ENCODE data around the gene NEBL.

The NEBL gene

DNA sequence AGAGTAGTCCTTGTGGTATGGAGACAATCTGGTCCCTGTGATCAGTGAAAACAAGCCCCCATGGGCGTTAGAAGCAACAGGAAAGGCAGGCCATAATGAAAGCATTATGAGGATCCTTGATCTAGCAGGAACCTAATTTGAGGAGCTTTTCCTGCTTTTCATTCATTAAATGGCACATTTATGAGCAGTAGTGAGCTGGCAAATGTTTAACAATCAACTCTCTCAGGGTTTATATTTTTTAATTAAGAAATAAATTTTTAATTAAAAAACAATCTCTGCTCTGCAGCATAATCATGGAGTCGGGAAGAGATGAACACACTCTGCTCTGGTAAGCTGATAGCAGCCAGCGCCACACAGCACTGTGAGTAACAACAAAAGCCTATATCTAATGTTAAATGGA is 11.3 kb upstream of the NEBL start:
- Histone ChIP-seq H4K20me1 (no peaks in the 10 kb centered on the region), H3K4me1 (no peaks in the 10 kb centered on the region), H3K36me3 (no peaks in the 10 kb centered on the region), H3K9ac (no peak overlapping the region), H3K27me3 (no peaks in the 10 kb centered on the region), H3K9me3 (no peaks in the 10 kb centered on the region), H3K4me2 (no peak overlapping the region), H3K4me3 (no peak overlapping the region), H3K27ac (no peak overlapping the region)
- TF ChIP-seq Cebpa-rat (IDR thresholded peaks at IDR 0.05), result no peak

DNA sequence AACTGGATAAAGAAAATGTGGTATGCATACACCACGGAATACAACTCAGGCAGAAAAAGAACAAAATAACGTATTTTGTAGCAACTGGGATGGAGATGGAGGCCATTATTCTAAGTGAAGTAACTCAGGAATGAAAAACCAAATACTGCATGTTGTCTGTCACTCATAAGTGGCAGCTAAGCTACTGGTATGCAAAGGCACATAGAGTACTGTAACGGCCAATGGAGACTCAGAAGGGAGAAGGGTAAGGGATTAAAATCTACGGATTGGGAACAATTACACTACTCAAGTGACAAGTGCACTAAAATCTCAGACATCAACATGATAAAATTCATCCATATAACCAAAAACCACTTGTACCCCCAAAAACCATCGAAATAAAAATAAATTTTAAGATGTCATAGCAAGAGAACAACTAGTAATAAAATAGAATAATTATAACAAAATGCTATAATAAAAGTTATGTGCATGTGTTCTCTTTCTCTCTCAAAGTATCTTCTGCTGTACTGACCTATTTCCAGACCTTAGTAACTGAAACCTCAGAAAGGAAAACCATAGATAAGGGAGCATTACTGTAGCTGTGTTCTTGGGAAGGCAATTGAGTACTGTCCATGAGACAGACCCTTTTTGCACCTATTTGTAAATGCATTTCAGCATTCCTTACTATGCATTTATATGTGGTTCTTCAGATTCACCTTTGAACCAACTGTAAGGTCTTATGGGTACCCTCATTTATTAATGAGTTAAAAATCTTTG is 6.7 kb upstream of the NEBL start:
- no peak overlapping the region for H3K4me2 ChIP-seq

DNA sequence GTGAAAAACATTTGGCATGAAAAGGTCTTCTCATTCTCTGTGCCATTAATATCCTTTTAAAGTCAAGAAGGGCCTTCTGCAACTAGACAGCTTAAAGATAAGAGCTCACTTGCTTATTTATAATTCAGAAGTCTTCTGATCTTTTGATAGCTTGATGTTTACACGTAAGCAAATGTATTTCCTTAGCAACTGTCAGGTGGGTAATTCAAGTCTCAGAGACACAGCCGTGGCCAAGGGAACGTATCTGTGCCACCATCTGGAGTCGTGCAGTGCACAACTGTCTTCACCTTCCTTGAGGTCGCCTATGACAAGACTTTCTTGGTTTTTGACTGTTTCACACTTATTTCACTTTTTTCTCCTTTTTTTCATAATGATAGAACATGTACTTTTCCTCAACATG is 4.0 kb upstream of the NEBL start:
- no peak for TF ChIP-seq Cebpa-rat (IDR thresholded peaks at IDR 0.05)
- H3K36me3 ChIP-seq, result no peaks in the 10 kb centered on the region

More for the DNA sequence above, 6.7 kb upstream of the NEBL start:
- Histone ChIP-seq H3K9me3 (no peaks in the 10 kb centered on the region), H3K36me3 (no peaks in the 10 kb centered on the region), H3K9ac (no peak overlapping the region), H4K20me1 (no peaks in the 10 kb centered on the region), H3K27me3 (no peaks in the 10 kb centered on the region), H3K27ac (no peak overlapping the region), H3K4me1 (no peaks in the 10 kb centered on the region), H3K4me3 (no peak overlapping the region)
- no peak for TF ChIP-seq Cebpa-rat (IDR thresholded peaks at IDR 0.05)

DNA sequence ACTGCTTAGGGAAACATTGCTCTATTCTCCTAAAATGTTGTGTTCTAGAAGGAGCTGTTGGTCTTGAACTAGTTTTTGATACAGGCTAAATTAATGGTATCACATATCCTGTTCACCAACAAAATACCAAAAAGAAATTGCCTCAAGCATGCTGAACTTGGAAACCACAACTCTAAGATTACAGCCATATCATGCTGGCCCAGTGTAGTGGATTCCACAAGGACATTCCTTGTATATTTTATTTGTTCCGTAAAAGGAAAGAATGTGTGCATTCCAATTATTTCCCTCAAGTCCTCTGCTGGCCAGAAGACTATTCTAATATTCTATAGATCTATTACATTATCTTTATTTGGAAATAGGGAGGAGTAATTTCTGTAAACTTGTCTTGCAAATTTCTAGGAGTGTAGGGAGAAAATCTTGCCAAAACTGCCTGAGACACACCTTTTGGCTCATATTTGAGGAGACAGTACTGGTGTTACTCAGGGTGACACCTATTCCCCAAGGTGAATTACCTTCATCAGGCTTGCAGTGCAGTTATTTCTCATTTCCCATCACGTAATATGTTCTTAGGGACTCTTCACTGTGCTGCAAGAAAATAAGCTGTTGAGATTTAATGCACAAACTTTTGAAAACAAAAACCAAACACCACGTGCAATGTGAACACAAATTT is 1.9 kb upstream of the NEBL start:
- Histone ChIP-seq H3K4me1 (no peaks in the 10 kb centered on the region), H3K27me3 (no peaks in the 10 kb centered on the region), H3K36me3 (no peaks in the 10 kb centered on the region), H4K20me1 (no peaks in the 10 kb centered on the region), H3K9me3 (no peaks in the 10 kb centered on the region), H3K27ac (no peak overlapping the region), H3K4me2 (no peak overlapping the region), H3K4me3 (no peak overlapping the region), H3K9ac (no peak overlapping the region)
- no peak for TF ChIP-seq Cebpa-rat (IDR thresholded peaks at IDR 0.05)

More for the DNA sequence above, 4.0 kb upstream of the NEBL start:
- Histone ChIP-seq H3K27ac (no peak overlapping the region), H3K4me2 (no peak overlapping the region), H3K9me3 (no peaks in the 10 kb centered on the region), H3K9ac (no peak overlapping the region), H3K4me1 (no peaks in the 10 kb centered on the region), H4K20me1 (no peaks in the 10 kb centered on the region), H3K27me3 (no peaks in the 10 kb centered on the region), H3K4me3 (no peak overlapping the region)

DNA sequence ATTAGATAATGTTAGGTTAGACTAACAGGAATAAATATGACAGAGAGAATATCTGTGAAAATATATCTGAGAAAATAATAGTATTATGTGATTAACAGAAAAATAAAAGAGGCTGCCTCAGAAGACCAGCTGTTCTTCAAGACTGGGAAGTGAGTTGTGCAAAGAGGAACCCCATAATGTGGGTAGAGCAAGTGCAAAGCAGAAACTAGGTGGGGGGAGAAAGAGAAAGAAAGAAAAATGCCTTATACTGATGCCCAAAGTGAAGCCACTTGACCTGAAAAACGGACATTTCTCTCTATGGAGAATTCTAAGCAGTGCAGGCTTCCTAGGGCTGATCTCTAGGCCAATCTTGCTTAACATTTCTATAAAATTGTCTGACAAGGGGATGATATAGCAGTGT is 3.8 kb downstream of the NEBL start:
- no peak for TF ChIP-seq Cebpa-rat (IDR thresholded peaks at IDR 0.05)

DNA sequence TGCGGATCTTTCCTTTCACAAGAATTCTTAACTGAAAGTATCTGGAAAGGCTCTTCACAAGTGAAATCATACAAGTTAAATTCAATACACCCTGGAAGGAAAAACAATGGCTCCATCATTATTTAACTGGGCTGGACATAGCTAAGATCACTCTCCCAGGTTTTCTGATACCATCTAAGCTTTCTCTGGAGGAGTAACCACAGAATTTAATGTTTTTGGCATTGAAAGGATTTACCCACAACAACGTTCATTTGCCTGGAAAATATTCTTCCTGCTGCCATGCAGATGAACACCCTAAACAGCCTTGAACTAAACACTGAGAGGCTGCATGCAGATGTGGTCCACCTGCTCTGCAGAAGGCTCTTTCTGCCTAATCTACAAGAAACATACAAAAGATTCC is 4.3 kb downstream of the NEBL start:
- no peak overlapping the region for H3K4me3 ChIP-seq
- H3K9ac ChIP-seq, result no peak overlapping the region
- H4K20me1 ChIP-seq, result no peaks in the 10 kb centered on the region
- no peaks in the 10 kb centered on the region for H3K36me3 ChIP-seq
- no peaks in the 10 kb centered on the region for H3K27me3 ChIP-seq
- H3K27ac ChIP-seq, result no peak overlapping the region
- H3K4me2 ChIP-seq, result no peak overlapping the region
- no peak for TF ChIP-seq Cebpa-rat (IDR thresholded peaks at IDR 0.05)
- no peaks in the 10 kb centered on the region for H3K4me1 ChIP-seq
- H3K9me3 ChIP-seq, result no peaks in the 10 kb centered on the region

More for the DNA sequence above, 3.8 kb downstream of the NEBL start:
- Histone ChIP-seq H3K27me3 (no peaks in the 10 kb centered on the region), H3K9ac (no peak overlapping the region), H3K36me3 (no peaks in the 10 kb centered on the region), H3K4me2 (no peak overlapping the region), H3K4me3 (no peak overlapping the region), H3K9me3 (no peaks in the 10 kb centered on the region), H4K20me1 (no peaks in the 10 kb centered on the region), H3K4me1 (no peaks in the 10 kb centered on the region), H3K27ac (no peak overlapping the region)

DNA sequence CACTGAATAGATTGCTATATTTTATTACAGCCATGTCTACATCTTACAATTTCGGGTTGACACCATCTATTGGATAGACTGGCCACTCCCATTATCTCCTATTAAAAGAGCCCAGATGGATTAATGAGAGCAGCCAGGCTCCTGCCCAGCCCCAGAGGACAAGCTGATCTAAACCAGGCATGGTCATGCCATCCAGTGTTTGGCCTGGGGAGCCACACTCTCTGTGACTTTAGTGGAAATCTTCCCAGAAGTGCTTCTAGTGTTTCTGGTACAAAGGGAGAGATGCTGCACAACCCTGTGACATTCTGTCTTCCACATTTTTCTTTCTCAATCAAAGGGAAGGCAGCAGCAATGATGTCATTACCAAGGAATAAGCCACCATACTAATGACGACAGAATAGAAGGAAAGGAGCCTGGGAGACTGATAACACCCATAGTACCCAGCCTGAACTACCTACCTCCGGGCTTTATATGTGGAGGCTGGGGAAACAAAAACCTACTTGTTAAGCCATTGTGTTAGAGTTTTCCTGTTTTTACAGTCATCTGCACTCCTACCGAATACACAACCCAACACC is 5.0 kb downstream of the NEBL start:
- H3K4me3 ChIP-seq, result no peak overlapping the region
- H3K36me3 ChIP-seq, result no peaks in the 10 kb centered on the region
- no peaks in the 10 kb centered on the region for H3K9me3 ChIP-seq
- no peaks in the 10 kb centered on the region for H3K4me1 ChIP-seq
- no peak overlapping the region for H3K9ac ChIP-seq
- H3K27me3 ChIP-seq, result no peaks in the 10 kb centered on the region
- TF ChIP-seq Cebpa-rat (IDR thresholded peaks at IDR 0.05), result no peak
- H3K27ac ChIP-seq, result no peak overlapping the region
- no peaks in the 10 kb centered on the region for H4K20me1 ChIP-seq
- H3K4me2 ChIP-seq, result no peak overlapping the region

DNA sequence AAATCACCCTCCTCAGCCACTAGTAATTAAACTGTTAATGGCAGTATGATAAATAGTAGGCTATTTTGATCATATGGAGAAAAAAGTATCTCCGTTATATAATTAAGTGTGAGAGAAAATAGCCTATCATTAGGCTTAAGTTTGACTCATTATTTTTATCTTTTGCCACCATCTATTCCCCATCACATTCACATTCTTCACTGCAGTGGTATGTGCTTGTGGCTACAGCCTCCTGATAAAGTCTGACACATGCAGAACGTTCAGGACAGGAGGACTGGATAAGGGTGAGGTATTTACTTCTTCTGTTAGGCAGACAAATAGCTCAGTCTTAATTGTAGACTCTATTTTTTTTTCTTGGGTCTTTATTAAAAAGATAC is 5.8 kb downstream of the NEBL start:
- Histone ChIP-seq H3K9ac (no peak overlapping the region), H3K36me3 (no peaks in the 10 kb centered on the region), H3K9me3 (no peaks in the 10 kb centered on the region), H3K4me3 (no peak overlapping the region), H3K27me3 (no peaks in the 10 kb centered on the region), H4K20me1 (no peaks in the 10 kb centered on the region), H3K27ac (no peak overlapping the region), H3K4me2 (no peak overlapping the region), H3K4me1 (no peaks in the 10 kb centered on the region)
- TF ChIP-seq Cebpa-rat (IDR thresholded peaks at IDR 0.05), result no peak

DNA sequence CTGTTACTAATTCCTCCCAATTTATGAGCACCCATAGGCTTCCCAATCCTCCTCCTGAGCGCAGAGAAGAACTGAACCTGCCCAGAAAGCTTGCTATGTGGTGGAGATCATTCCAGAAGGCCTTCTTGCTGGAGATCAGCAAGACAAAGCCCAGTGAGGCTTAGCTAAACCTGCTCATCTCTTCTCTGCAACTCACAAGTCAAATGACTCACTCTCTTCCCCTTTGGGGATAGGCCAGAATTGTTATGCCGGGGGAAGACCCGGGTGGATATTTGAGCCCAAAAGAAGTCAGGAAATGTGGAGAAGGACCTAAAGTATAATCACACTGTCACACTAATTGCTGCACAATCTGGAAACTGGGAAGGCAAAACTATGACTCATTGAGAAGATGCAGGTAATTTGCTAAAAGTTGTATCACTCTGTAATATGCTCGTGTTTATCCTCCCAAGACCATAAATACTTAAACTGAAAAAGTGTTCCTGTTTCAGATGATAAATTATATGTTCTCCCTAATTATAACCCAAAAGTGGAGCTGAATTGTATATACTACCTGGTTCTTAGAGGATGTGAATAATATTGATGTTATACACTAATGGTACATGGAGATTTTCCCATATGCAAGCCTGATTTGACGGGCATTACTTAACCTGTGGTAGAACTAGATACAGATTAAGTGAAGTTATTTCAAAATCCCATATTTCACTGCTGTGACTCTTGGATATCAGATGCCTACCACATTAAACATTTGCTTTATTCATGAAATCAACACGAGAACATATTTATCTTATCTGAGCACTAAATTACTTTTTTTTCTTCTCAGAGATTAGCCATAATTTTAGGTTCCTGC is 6.4 kb downstream of the NEBL start:
- TF ChIP-seq Cebpa-rat (IDR thresholded peaks at IDR 0.05), result no peak
- H3K27ac ChIP-seq, result no peak overlapping the region
- no peaks in the 10 kb centered on the region for H3K9me3 ChIP-seq
- no peak overlapping the region for H3K9ac ChIP-seq
- no peaks in the 10 kb centered on the region for H3K36me3 ChIP-seq
- H3K4me2 ChIP-seq, result no peak overlapping the region
- no peak overlapping the region for H3K4me3 ChIP-seq
- H3K27me3 ChIP-seq, result no peaks in the 10 kb centered on the region
- H4K20me1 ChIP-seq, result no peaks in the 10 kb centered on the region
- H3K4me1 ChIP-seq, result no peaks in the 10 kb centered on the region
